ENCODE measurements around the gene RALGAPA1. TPM values are rescaled to one million over a fixed set of nuclear protein-coding genes. Genes with fewer than 3 reads are reported as not detected.

The RALGAPA1 gene
- total and polyA plus RNA-seq, 2 experiments from 2014 or later, result 21.9 to 27.3 TPM

DNA sequence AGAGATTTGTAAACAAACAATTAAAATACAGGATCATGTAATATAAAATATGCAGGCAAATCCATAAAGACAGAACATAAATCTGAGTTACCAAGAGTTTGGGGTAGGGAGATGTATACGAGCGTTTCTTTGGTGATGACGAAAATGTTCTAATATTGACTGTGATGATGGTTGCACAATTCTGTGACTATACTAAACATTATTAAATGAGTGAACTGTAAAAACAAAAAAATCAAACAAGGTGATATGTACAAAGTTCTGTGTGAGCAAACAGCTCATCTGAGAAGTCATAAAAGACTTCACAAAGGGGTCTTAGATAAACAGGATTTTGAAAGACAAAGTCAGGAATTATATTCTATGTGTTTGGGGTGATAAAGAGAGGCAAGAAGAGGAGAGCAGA lies 147.2 kb downstream of the RALGAPA1 start (continued):
- TF ChIP-seq, protein P1, sequence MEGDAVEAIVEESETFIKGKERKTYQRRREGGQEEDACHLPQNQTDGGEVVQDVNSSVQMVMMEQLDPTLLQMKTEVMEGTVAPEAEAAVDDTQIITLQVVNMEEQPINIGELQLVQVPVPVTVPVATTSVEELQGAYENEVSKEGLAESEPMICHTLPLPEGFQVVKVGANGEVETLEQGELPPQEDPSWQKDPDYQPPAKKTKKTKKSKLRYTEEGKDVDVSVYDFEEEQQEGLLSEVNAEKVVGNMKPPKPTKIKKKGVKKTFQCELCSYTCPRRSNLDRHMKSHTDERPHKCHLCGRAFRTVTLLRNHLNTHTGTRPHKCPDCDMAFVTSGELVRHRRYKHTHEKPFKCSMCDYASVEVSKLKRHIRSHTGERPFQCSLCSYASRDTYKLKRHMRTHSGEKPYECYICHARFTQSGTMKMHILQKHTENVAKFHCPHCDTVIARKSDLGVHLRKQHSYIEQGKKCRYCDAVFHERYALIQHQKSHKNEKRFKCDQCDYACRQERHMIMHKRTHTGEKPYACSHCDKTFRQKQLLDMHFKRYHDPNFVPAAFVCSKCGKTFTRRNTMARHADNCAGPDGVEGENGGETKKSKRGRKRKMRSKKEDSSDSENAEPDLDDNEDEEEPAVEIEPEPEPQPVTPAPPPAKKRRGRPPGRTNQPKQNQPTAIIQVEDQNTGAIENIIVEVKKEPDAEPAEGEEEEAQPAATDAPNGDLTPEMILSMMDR (conservative IDR thresholded peaks at IDR 0.05; ENCODE audit: low read depth in 2 of 2), result no peak
- TF ChIP-seq NANOG (IDR thresholded peaks at IDR 0.05; ENCODE audit: borderline replicate concordance) (no peak), STAT1 (IDR thresholded peaks at IDR 0.05; ENCODE audit: unreplicated experiment) (no peak), ZNF331 (CRISPR knock-in tag; IDR thresholded peaks at IDR 0.05; ENCODE audit: low read depth) (no peak)
- TF ChIP-seq, protein P2, sequence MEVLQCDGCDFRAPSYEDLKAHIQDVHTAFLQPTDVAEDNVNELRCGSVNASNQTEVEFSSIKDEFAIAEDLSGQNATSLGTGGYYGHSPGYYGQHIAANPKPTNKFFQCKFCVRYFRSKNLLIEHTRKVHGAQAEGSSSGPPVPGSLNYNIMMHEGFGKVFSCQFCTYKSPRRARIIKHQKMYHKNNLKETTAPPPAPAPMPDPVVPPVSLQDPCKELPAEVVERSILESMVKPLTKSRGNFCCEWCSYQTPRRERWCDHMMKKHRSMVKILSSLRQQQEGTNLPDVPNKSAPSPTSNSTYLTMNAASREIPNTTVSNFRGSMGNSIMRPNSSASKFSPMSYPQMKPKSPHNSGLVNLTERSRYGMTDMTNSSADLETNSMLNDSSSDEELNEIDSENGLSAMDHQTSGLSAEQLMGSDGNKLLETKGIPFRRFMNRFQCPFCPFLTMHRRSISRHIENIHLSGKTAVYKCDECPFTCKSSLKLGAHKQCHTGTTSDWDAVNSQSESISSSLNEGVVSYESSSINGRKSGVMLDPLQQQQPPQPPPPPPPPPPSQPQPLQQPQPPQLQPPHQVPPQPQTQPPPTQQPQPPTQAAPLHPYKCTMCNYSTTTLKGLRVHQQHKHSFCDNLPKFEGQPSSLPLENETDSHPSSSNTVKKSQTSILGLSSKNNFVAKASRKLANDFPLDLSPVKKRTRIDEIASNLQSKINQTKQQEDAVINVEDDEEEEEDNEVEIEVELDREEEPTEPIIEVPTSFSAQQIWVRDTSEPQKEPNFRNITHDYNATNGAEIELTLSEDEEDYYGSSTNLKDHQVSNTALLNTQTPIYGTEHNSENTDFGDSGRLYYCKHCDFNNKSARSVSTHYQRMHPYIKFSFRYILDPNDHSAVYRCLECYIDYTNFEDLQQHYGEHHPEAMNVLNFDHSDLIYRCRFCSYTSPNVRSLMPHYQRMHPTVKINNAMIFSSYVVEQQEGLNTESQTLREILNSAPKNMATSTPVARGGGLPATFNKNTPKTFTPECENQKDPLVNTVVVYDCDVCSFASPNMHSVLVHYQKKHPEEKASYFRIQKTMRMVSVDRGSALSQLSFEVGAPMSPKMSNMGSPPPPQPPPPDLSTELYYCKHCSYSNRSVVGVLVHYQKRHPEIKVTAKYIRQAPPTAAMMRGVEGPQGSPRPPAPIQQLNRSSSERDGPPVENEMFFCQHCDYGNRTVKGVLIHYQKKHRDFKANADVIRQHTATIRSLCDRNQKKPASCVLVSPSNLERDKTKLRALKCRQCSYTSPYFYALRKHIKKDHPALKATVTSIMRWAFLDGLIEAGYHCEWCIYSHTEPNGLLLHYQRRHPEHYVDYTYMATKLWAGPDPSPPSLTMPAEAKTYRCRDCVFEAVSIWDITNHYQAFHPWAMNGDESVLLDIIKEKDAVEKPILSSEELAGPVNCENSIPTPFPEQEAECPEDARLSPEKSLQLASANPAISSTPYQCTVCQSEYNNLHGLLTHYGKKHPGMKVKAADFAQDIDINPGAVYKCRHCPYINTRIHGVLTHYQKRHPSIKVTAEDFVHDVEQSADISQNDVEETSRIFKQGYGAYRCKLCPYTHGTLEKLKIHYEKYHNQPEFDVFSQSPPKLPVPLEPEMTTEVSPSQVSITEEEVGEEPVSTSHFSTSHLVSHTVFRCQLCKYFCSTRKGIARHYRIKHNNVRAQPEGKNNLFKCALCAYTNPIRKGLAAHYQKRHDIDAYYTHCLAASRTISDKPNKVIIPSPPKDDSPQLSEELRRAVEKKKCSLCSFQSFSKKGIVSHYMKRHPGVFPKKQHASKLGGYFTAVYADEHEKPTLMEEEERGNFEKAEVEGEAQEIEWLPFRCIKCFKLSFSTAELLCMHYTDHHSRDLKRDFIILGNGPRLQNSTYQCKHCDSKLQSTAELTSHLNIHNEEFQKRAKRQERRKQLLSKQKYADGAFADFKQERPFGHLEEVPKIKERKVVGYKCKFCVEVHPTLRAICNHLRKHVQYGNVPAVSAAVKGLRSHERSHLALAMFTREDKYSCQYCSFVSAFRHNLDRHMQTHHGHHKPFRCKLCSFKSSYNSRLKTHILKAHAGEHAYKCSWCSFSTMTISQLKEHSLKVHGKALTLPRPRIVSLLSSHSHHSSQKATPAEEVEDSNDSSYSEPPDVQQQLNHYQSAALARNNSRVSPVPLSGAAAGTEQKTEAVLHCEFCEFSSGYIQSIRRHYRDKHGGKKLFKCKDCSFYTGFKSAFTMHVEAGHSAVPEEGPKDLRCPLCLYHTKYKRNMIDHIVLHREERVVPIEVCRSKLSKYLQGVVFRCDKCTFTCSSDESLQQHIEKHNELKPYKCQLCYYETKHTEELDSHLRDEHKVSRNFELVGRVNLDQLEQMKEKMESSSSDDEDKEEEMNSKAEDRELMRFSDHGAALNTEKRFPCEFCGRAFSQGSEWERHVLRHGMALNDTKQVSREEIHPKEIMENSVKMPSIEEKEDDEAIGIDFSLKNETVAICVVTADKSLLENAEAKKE (CRISPR knock-in tag; IDR thresholded peaks at IDR 0.05), result no peak

DNA sequence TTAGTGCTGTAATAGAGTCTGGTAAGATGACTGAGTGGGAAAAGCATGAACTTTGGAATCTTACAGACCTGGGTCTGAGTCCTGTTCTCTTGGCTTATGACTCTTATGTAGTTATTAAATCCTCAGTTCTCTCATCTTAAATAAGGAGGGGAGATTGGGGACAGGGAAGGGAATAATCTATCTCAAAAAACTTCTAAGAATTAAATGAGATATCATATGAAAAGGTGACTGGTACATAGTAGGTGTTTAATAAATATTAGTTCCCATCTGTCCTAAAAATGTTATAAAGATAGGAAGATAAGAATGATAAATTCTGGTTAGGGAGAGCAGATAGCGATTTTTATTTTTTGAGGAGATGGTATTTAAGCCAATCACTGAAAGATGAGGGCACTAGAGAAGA lies 156.1 kb downstream of the RALGAPA1 start:
- no peak overlapping the region for H3K27ac ChIP-seq (ENCODE audit: low read depth)
- no peak for DNase-seq (ENCODE audit: low spot score)
- Mint-ChIP-seq H3K9me3 (no peaks in the 10 kb centered on the region; the same call in 2 of the 3 replicates), H3K27me3 (ENCODE audit: insufficient read depth, low read depth, poor library complexity) (no peaks in the 10 kb centered on the region), H3K4me3 (no peak overlapping the region), H3K27ac (no peak overlapping the region), H3K4me1 (no peaks in the 10 kb centered on the region), H3K36me3 (ENCODE audit: low read depth) (no peaks in the 10 kb centered on the region)
- no peaks in the 10 kb centered on the region for H3F3A ChIP-seq (replicated peaks; ENCODE audit: low read depth)
- H3K27me3 ChIP-seq (ENCODE audit: insufficient read depth), result no peaks in the 10 kb centered on the region
- ATAC-seq, result no peak
- H3K4me3 ChIP-seq, result no peak overlapping the region
- no peaks in the 10 kb centered on the region for H3K36me3 ChIP-seq (ENCODE audit: insufficient read depth)
- no peaks in the 10 kb centered on the region for H4K20me1 ChIP-seq (replicated peaks; ENCODE audit: insufficient read depth)
- H3K79me2 ChIP-seq (replicated peaks; ENCODE audit: insufficient read depth), result no peaks in the 10 kb centered on the region
- no peak overlapping the region for H3K4me2 ChIP-seq
- H2AFZ ChIP-seq, result no peak overlapping the region
- H3K9me2 ChIP-seq (ENCODE audit: insufficient read depth), result no peaks in the 10 kb centered on the region
- no peaks in the 10 kb centered on the region for H3K4me1 ChIP-seq (ENCODE audit: insufficient read depth)
- TF ChIP-seq, protein P2 (CRISPR knock-in tag; IDR thresholded peaks at IDR 0.05), result no peak
- TF ChIP-seq, protein P1 (conservative IDR thresholded peaks at IDR 0.05; ENCODE audit: low read depth in 2 of 2), result no peak

All from GM23338 (cell line).